Lower lobe of right lung (tissue), 2 donors: Measurements from ENCODE around the gene CYBA. TPM values are rescaled to one million over a fixed set of nuclear protein-coding genes. Genes with fewer than 3 reads are reported as not detected.

Source experiments
- ATAC-seq, 2 donors: fragments of 200-7000 bp; cut with Tn5 transposase; one replicate each; pipeline ENCODE4 v1.9.1; 2020 to 2022; ENCODE audit warnings: mild to moderate bottlenecking in 2 of 2, moderate library complexity in 2 of 2
- DNase-seq: peaks from one replicate; pipeline ENCODE4 v3.0.0-alpha.2; 2020
- H3K27ac ChIP-seq: fragments of 200-600 bp; one replicate; pipeline ENCODE4 v1.8.0; 2022
- H3K27me3 ChIP-seq: fragments of 200-600 bp; one replicate; pipeline ENCODE4 v1.8.0; 2022; ENCODE audit warnings: low read depth
- H3K36me3 ChIP-seq: fragments of 200-600 bp; one replicate; pipeline ENCODE4 v1.8.0; 2022; ENCODE audit warnings: mild to moderate bottlenecking
- H3K4me1 ChIP-seq: fragments of 200-600 bp; one replicate; pipeline ENCODE4 v1.8.0; 2022
- H3K4me3 ChIP-seq: fragments of 200-600 bp; one replicate; pipeline ENCODE4 v1.8.0; 2022; ENCODE audit warnings: mild to moderate bottlenecking
- H3K9me3 ChIP-seq: fragments of 200-600 bp; one replicate; pipeline ENCODE4 v1.8.0; 2022
- intact Hi-C: fragments of 100-400 bp; cut with DNase I; formaldehyde crosslinking; loops from one replicate; pipeline ENCODE4 v1.11.0; 2022
- total RNA-seq: library from RNA; stranded (reverse); fragmentation: NEBNext Ultra II Directional; extraction: Animal tissue kit (Norgen Biotek cat#: 25700); gene quantifications from one replicate; pipeline ENCODE4 v1.2.1, GENCODE V29; 2021
- TF ChIP-seq, protein P1 (sequence below): fragments of 200-600 bp; IDR thresholded peaks from one replicate; pipeline ENCODE4 v1.8.0; 2022; ENCODE audit warnings: antibody characterized with exemption, mild to moderate bottlenecking
- donor health status: DM: no; HTN: yes; CAD: no; lungs with severe emphysema.

CYBA gene
- total RNA-seq, 1 donor from 2014 or later: 371 TPM

DNA sequence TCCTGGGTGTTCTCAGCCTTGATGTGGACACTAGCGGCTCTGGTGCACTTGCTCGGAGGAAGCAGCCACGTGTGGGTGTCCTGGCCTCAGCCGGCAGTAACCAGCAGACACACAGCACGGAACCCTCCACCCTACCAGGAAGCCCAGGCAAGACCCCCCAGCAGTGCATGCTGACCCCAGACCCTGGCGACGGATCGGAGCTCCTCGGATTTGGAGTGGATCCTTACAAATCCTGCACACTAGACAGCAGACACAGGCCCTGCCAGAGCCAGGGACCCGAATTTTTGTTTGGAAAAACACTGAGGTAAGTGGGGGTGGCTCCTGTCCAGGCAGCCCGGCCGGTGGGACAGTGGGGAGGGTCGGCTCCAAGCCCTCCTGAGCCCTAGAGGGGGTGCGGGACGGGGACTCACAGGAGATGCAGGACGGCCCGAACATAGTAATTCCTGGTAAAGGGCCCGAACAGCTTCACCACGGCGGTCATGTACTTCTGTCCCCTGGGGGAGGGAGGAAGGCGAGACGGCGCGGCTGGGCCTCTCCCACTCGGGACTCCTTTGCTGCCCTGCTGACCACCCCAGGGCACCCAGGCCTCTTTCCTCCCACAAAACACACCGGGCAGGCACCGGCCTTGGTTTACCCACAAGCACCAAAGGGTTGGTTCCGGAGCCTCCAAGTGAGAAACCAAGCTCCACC is 4.4 kb downstream of the CYBA start:
- no peaks in the 10 kb centered on the region for H3K27me3 ChIP-seq
- TF ChIP-seq, protein P1, sequence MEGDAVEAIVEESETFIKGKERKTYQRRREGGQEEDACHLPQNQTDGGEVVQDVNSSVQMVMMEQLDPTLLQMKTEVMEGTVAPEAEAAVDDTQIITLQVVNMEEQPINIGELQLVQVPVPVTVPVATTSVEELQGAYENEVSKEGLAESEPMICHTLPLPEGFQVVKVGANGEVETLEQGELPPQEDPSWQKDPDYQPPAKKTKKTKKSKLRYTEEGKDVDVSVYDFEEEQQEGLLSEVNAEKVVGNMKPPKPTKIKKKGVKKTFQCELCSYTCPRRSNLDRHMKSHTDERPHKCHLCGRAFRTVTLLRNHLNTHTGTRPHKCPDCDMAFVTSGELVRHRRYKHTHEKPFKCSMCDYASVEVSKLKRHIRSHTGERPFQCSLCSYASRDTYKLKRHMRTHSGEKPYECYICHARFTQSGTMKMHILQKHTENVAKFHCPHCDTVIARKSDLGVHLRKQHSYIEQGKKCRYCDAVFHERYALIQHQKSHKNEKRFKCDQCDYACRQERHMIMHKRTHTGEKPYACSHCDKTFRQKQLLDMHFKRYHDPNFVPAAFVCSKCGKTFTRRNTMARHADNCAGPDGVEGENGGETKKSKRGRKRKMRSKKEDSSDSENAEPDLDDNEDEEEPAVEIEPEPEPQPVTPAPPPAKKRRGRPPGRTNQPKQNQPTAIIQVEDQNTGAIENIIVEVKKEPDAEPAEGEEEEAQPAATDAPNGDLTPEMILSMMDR: no peak
- intact Hi-C loops: no loop called here
- H3K9me3 ChIP-seq: no peaks in the 10 kb centered on the region
- H3K27ac ChIP-seq: no peak overlapping the region
- no peak overlapping the region for H3K4me3 ChIP-seq
- DNase-seq (no peak), ATAC-seq (no peak)
- peaks cover 12% of the 10 kb centered on the region for H3K36me3 ChIP-seq
- H3K4me1 ChIP-seq: peaks cover 23% of the 10 kb centered on the region

DNA sequence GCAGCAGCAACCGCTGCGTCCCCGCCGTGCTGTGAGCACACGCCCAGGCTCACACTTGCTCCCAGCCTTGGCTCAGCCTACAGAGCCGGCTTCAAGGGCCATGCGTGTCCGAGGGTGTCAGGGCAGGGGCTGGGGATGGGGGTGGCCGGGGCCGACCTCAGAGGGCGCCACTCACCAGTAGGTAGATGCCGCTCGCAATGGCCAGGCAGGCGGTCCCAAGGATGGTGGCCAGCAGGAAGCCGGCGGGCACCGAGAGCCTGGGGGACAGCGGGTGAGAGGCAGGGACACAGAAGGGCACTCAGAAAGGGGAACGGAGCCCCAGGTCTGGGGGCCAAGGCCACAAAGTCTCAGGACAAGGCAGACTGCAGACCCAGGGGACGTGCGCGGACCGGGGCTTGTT is 4.9 kb downstream of the CYBA start:
- TF ChIP-seq, protein P1: no peak
- no peak for DNase-seq
- no peak overlapping the region for H3K27ac ChIP-seq
- H3K4me3 ChIP-seq: no peak overlapping the region
- intact Hi-C loops: no loop called here
- ATAC-seq: no peak
- no peaks in the 10 kb centered on the region for H3K9me3 ChIP-seq
- peaks cover 17% of the 10 kb centered on the region for H3K4me1 ChIP-seq
- H3K27me3 ChIP-seq: peaks cover under 1% of the 10 kb centered on the region
- peaks cover 12% of the 10 kb centered on the region for H3K36me3 ChIP-seq

DNA sequence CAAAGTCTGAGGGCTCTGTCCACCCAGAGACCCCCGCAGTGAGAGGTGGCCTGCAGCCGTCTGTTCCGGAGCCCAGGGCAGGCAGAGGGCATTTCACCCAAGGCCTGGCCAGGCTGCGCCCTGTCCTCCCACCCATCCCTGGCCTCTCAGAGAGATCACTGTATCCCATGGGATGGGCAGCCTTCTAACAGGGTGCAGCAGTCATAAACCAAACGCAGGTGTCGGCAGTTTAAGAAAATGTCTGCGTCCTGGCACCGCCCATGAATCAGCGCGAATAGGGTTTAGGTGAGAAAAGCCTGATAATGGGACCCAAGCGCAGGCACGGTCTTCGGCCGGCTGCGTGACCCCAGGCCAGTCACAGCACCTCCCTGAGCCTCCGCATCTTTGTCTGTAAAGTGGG is 5.4 kb downstream of the CYBA start:
- H3K4me3 ChIP-seq: no peak overlapping the region
- intact Hi-C loops: no loop called here
- H3K36me3 ChIP-seq: peaks cover 12% of the 10 kb centered on the region
- no peaks in the 10 kb centered on the region for H3K9me3 ChIP-seq
- TF ChIP-seq, protein P1: no peak
- no peak overlapping the region for H3K27ac ChIP-seq
- DNase-seq (no peak), ATAC-seq (no peak)
- H3K27me3 ChIP-seq: peaks cover 5% of the 10 kb centered on the region
- H3K4me1 ChIP-seq: peaks cover 15% of the 10 kb centered on the region

DNA sequence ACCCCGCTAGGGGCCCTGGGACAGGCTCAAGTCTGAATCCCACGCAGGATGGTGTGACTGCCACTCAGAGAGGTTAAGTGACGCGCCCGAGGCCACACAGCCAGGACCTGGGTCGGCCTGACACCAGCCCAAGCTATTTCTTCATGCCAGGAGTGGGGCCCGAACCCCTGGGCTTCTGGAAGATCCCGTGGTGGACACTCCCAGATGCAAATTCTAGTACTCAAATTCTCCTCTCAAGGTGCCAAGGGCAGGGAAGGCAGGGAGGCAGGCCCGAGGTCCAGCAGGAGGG is 7.3 kb downstream of the CYBA start:
- no peak for ATAC-seq
- TF ChIP-seq, protein P1: no peak
- DNase-seq: no peak
- Histone ChIP-seq H3K4me3 (no peak overlapping the region), H3K36me3 (peaks cover 12% of the 10 kb centered on the region), H3K27ac (no peak overlapping the region), H3K9me3 (no peaks in the 10 kb centered on the region), H3K27me3 (peaks cover 24% of the 10 kb centered on the region), H3K4me1 (peaks cover 13% of the 10 kb centered on the region)
- intact Hi-C loops: no loop called here

DNA sequence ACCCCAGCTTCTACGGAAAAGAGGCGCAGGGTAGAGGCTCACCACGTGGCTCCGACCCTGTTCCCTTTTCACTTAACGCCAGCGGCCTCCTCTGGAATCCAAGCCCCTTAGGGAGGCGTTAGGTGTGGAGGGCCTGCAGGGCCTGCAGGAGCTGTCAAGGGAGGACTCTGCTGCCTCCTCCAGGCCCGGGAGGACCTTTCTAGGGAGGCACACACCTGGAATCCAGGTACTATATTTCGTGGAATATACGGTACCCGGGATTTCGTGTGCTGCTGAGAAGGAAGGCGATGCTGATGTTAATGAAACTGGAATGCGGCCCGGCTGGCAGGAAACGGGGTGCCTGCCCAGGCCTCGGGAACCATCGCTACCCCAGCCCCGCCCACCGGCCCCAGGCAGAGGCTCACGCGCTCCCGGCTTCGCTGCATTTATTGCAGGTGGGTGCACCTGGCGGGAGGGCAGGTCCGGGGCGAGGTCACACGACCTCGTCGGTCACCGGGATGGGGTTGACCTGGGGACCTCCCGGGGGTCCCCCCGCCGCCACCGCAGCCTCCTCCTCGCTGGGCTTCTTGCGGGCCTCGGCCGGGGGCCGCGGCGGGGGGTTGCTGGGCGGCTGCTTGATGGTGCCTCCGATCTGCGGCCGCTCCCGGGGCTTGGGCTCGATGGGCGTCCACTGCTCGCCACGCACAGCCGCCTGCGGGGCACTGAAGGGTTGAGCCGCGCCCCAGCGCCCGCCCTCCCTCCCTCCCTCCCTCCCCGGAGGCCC is 7.8 kb downstream of the CYBA start:
- Histone ChIP-seq H3K9me3 (no peaks in the 10 kb centered on the region), H3K27me3 (peaks cover 29% of the 10 kb centered on the region), H3K36me3 (peaks cover 12% of the 10 kb centered on the region), H3K4me3 (no peak overlapping the region), H3K27ac (no peak overlapping the region), H3K4me1 (peaks cover 16% of the 10 kb centered on the region)
- ATAC-seq (no peak), DNase-seq (peak; percentile 47)
- intact Hi-C loops: no loop called here
- TF ChIP-seq, protein P1: no peak
